Measurements from ENCODE around the gene FAM171A1. TPM values are rescaled to one million over a fixed set of nuclear protein-coding genes. Genes with fewer than 3 reads are reported as not detected.
A peak's percentile ranks its signal among the peaks of the same experiment; 100 is the strongest.
"Not testable (repeated sequence)": the region's sequence is repeated elsewhere in the genome, so short reads cannot be mapped to it uniquely, and the experiment has no call there.

Gene FAM171A1
- polyA plus RNA-seq, 4 donors, result 83.4 to 100 (median 91.7) TPM

GRCh38 chr10:15346440-15347141 lies 24.5 kb downstream of the FAM171A1 start:
- no peak for DNase-seq (ENCODE audit: low read depth in 4 of 4, low spot score in 2 of 4)

GRCh38 chr10:15345450-15345849 lies 25.6 kb downstream of the FAM171A1 start:
- DNase-seq (ENCODE audit: low read depth in 4 of 4, low spot score in 2 of 4), result no peak

GRCh38 chr10:15344876-15345285 lies 26.2 kb downstream of the FAM171A1 start:
- no peak for DNase-seq (ENCODE audit: low read depth in 4 of 4, low spot score in 2 of 4)

GRCh38 chr10:15344256-15344875 lies 26.7 kb downstream of the FAM171A1 start:
- no peak for DNase-seq (ENCODE audit: low read depth in 4 of 4, low spot score in 2 of 4)

- DNase-seq (ENCODE audit: low read depth in 4 of 4, low spot score in 2 of 4), result no peak
Observed at GRCh38 chr10:15342970-15343369, 28.1 kb downstream of the FAM171A1 start.

GRCh38 chr10:15341502-15342128 lies 29.5 kb downstream of the FAM171A1 start:
- no peak for DNase-seq (ENCODE audit: low read depth in 4 of 4, low spot score in 2 of 4)

GRCh38 chr10:15339892-15340291 lies 31.2 kb downstream of the FAM171A1 start:
- DNase-seq (ENCODE audit: low read depth in 4 of 4, low spot score in 2 of 4), result no peak

GRCh38 chr10:15337441-15337923 lies 33.6 kb downstream of the FAM171A1 start:
- DNase-seq (ENCODE audit: low read depth in 4 of 4, low spot score in 2 of 4), result not testable (repeated sequence)

GRCh38 chr10:15336211-15336610 lies 34.9 kb downstream of the FAM171A1 start:
- DNase-seq (ENCODE audit: low read depth in 4 of 4, low spot score in 2 of 4), result no peak

- DNase-seq (ENCODE audit: low read depth in 4 of 4, low spot score in 2 of 4), result no peak
Observed at GRCh38 chr10:15335508-15335907, 35.6 kb downstream of the FAM171A1 start.

- DNase-seq (ENCODE audit: low read depth in 4 of 4, low spot score in 2 of 4), result no peak
Observed at GRCh38 chr10:15334650-15335323, 36.3 kb downstream of the FAM171A1 start.

GRCh38 chr10:15333909-15334649 lies 37.0 kb downstream of the FAM171A1 start:
- DNase-seq (ENCODE audit: low read depth in 4 of 4, low spot score in 2 of 4), result peak in 1 of 4 donors; percentile 56

- not testable (repeated sequence) for DNase-seq (ENCODE audit: low read depth in 4 of 4, low spot score in 2 of 4)
Observed at GRCh38 chr10:15333181-15333580, 37.9 kb downstream of the FAM171A1 start.

- no peak for DNase-seq (ENCODE audit: low read depth in 4 of 4, low spot score in 2 of 4)
Observed at GRCh38 chr10:15331461-15331860, 39.6 kb downstream of the FAM171A1 start.

GRCh38 chr10:15329437-15329836 lies 41.7 kb downstream of the FAM171A1 start:
- DNase-seq (ENCODE audit: low read depth in 4 of 4, low spot score in 2 of 4), result no peak

GRCh38 chr10:15325944-15326284 lies 45.2 kb downstream of the FAM171A1 start:
- DNase-seq (ENCODE audit: low read depth in 4 of 4, low spot score in 2 of 4), result no peak

GRCh38 chr10:15325243-15325943 lies 45.7 kb downstream of the FAM171A1 start:
- DNase-seq (ENCODE audit: low read depth in 4 of 4, low spot score in 2 of 4), result no peak

- no peak for DNase-seq (ENCODE audit: low read depth in 4 of 4, low spot score in 2 of 4)
Observed at GRCh38 chr10:15324611-15325010, 46.5 kb downstream of the FAM171A1 start.

GRCh38 chr10:15324113-15324512 lies 47.0 kb downstream of the FAM171A1 start:
- no peak for DNase-seq (ENCODE audit: low read depth in 4 of 4, low spot score in 2 of 4)

GRCh38 chr10:15322356-15322755 lies 48.7 kb downstream of the FAM171A1 start:
- no peak for DNase-seq (ENCODE audit: low read depth in 4 of 4, low spot score in 2 of 4)

Data from left renal cortex interstitium (tissue), 4 donors.